ENCODE results near the gene NOS3. TPM values are rescaled to one million over a fixed set of nuclear protein-coding genes. Genes with fewer than 3 reads are reported as not detected.
A peak's percentile ranks its signal among the peaks of the same experiment; 100 is the strongest.

Gene NOS3
- total and polyA plus RNA-seq, 9 of the 15 experiments (the other 6 are each of a cell fraction or from before 2014, with no cell fraction given), result 1.1 to 121 (median 23.6) TPM

GRCh38 chr7:150968056-150968733, 22.6 kb upstream of the NOS3 start:
- CTCF ChIA-PET (ENCODE audit: low intra/inter-chr PET ratio), result no interaction called here
- DNase-seq (ENCODE audit: extremely low read depth in 1 of 4, low spot score in 3 of 4) (no peak), ATAC-seq (no peak), FAIRE-seq (peak; percentile 6)
- in situ Hi-C loops (cut with MboI) (no loop called here), intact Hi-C loops (cut with micrococcal nuclease) (loop anchor here (10.0 kb wide), 1 partner anchor 207 kb away; no protein-coding TSS in a partner anchor)
- peak overlapping the region in 1 of 2 experiments; percentile 65; a peak in 2 of 4 replicates for H3K9ac ChIP-seq (ENCODE audit: insufficient read depth in 1 of 2, low read depth in 2 of 2, low read length in 2 of 2)
- H3K27ac ChIP-seq (ENCODE audit: extremely low read depth, low read depth, low read length), result no peak overlapping the region
- H3K4me1 ChIP-seq (replicated peaks in 1 of 2; ENCODE audit: control insufficient read depth in 2 of 2, insufficient read depth in 2 of 2, low read length in 2 of 2), result peaks cover 62 to 69% of the 10 kb centered on the region in 2 experiments
- H4K20me1 ChIP-seq (replicated peaks; ENCODE audit: control insufficient read depth, insufficient read depth, low read length), result no peaks in the 10 kb centered on the region
- H3K36me3 ChIP-seq (ENCODE audit: control insufficient read depth, insufficient read depth, low read length), result peaks cover 23% of the 10 kb centered on the region; the same call in 2 of the 3 replicates
- peaks cover 5% of the 10 kb centered on the region for H3K9me1 ChIP-seq (ENCODE audit: control insufficient read depth, insufficient read depth, low read length)
- H3K4me3 ChIP-seq, result no peak overlapping the region
- BruUV-seq (replicated peaks), result no TSS peak
- no peaks in the 10 kb centered on the region for H3K9me3 ChIP-seq (replicated peaks; ENCODE audit: control insufficient read depth, insufficient read depth, low read depth, low read length)
- H2AFZ ChIP-seq (ENCODE audit: low read depth, low read length), result no peak overlapping the region
- H3K79me2 ChIP-seq (ENCODE audit: control insufficient read depth, insufficient read depth, low read length), result peaks cover 19% of the 10 kb centered on the region
- H3K27me3 ChIP-seq (ENCODE audit: control insufficient read depth in 2 of 2, insufficient read depth in 2 of 2, low read length in 2 of 2), result no peaks in the 10 kb centered on the region
- WGBS (ENCODE audit: insufficient coverage, low coverage, missing lambda C conversion rate), result 82% methylated on average over 15 of the region's 15 CpGs
- POLR2A ChIA-PET, result interaction anchor here (0.5 to 2.9 kb wide), 9 partner anchors 11 to 123 kb away, joined by 3 to 11 read pairs (median 4); no protein-coding TSS in a partner anchor
- no peak overlapping the region for H3K4me2 ChIP-seq (ENCODE audit: insufficient read depth, low read length)
- 0 out of 2 replicates have a peak, but pooled peaks have one; percentile 14 for TF ChIP-seq SMARCA4 (IDR thresholded peaks at IDR 0.05)
- TF ChIP-seq PCBP1 (IDR thresholded peaks at IDR 0.05; ENCODE audit: low read depth, low read length, poor library complexity, severe bottlenecking), result no peak
- TF ChIP-seq VEZF1 (CRISPR knock-in tag; IDR thresholded peaks at IDR 0.05), result no peak
- no peak for TF ChIP-seq U2AF1 (optimal IDR thresholded peaks at IDR 0.05; ENCODE audit: low read depth, low read length)
- peak; percentile 21; the same call in 1 of the 2 replicates for TF ChIP-seq C11orf30 (IDR thresholded peaks at IDR 0.05; ENCODE audit: low read depth)
- TF ChIP-seq, protein P1, sequence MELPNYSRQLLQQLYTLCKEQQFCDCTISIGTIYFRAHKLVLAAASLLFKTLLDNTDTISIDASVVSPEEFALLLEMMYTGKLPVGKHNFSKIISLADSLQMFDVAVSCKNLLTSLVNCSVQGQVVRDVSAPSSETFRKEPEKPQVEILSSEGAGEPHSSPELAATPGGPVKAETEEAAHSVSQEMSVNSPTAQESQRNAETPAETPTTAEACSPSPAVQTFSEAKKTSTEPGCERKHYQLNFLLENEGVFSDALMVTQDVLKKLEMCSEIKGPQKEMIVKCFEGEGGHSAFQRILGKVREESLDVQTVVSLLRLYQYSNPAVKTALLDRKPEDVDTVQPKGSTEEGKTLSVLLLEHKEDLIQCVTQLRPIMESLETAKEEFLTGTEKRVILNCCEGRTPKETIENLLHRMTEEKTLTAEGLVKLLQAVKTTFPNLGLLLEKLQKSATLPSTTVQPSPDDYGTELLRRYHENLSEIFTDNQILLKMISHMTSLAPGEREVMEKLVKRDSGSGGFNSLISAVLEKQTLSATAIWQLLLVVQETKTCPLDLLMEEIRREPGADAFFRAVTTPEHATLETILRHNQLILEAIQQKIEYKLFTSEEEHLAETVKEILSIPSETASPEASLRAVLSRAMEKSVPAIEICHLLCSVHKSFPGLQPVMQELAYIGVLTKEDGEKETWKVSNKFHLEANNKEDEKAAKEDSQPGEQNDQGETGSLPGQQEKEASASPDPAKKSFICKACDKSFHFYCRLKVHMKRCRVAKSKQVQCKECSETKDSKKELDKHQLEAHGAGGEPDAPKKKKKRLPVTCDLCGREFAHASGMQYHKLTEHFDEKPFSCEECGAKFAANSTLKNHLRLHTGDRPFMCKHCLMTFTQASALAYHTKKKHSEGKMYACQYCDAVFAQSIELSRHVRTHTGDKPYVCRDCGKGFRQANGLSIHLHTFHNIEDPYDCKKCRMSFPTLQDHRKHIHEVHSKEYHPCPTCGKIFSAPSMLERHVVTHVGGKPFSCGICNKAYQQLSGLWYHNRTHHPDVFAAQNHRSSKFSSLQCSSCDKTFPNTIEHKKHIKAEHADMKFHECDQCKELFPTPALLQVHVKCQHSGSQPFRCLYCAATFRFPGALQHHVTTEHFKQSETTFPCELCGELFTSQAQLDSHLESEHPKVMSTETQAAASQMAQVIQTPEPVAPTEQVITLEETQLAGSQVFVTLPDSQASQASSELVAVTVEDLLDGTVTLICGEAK (IDR thresholded peaks at IDR 0.05), result peak; percentile 27; the same call in 1 of the 2 replicates
- TF ChIP-seq, protein P1 (CRISPR knock-in tag; IDR thresholded peaks at IDR 0.05), result no peak
- TF ChIP-seq KDM1A (IDR thresholded peaks at IDR 0.05), result no peak
- TF ChIP-seq, protein P2, sequence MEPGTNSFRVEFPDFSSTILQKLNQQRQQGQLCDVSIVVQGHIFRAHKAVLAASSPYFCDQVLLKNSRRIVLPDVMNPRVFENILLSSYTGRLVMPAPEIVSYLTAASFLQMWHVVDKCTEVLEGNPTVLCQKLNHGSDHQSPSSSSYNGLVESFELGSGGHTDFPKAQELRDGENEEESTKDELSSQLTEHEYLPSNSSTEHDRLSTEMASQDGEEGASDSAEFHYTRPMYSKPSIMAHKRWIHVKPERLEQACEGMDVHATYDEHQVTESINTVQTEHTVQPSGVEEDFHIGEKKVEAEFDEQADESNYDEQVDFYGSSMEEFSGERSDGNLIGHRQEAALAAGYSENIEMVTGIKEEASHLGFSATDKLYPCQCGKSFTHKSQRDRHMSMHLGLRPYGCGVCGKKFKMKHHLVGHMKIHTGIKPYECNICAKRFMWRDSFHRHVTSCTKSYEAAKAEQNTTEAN (CRISPR knock-in tag; IDR thresholded peaks at IDR 0.05), result no peak

Measured in K562 (cell line).